ENCODE results near the gene ZBTB16. TPM values are rescaled to one million over a fixed set of nuclear protein-coding genes. Genes with fewer than 3 reads are reported as not detected.

ZBTB16 gene
- total and polyA plus RNA-seq, 2 of the 4 experiments (the other 2 are of a cell fraction) = not detected

GRCh38 chr11:114172871-114173444 lies 113.4 kb downstream of the ZBTB16 start:
- Histone ChIP-seq H2AK9ac (replicated peaks; ENCODE audit: low read depth, low read length, poor library complexity) (no peak overlapping the region), H3K9me3 (ENCODE audit: control insufficient read depth, insufficient read depth, low read length) (no peaks in the 10 kb centered on the region), H2BK120ac (ENCODE audit: low read depth, low read length) (no peak overlapping the region), H2BK15ac (ENCODE audit: low read depth, low read length) (no peak overlapping the region), H4K5ac (ENCODE audit: low read depth, low read length) (no peak overlapping the region), H2AK5ac (ENCODE audit: low read depth, low read length) (no peak overlapping the region), H3K4me2 (ENCODE audit: low read depth, low read length) (no peak overlapping the region), H3K4me1 (ENCODE audit: control insufficient read depth, insufficient read depth, low read length) (no peaks in the 10 kb centered on the region), H3K79me1 (ENCODE audit: low read depth in 1 of 2, low read length in 2 of 2) (no peaks in the 10 kb centered on the region), H3K4me3 (ENCODE audit: insufficient read depth, low read depth, low read length) (no peak overlapping the region), H2BK20ac (ENCODE audit: low read depth, low read length) (no peak overlapping the region), H3K9ac (ENCODE audit: low read depth, low read length) (no peak overlapping the region), H3K18ac (ENCODE audit: low read depth, low read length) (no peak overlapping the region), H3K23ac (ENCODE audit: low read depth, low read length) (no peak overlapping the region), H3K9me1 (ENCODE audit: insufficient read depth, low read length) (no peaks in the 10 kb centered on the region; the same call in 1 of the 2 replicates), H4K91ac (ENCODE audit: insufficient read depth, low read depth, low read length) (no peak overlapping the region), H3K27ac (ENCODE audit: insufficient read depth, low read length) (no peak overlapping the region), H3K56ac (ENCODE audit: extremely low read depth, insufficient read depth, low read length) (no peak overlapping the region), H3K27me3 (ENCODE audit: control insufficient read depth, insufficient read depth, low read length) (peaks cover 71% of the 10 kb centered on the region), H2BK5ac (ENCODE audit: low read depth, low read length, poor library complexity, severe bottlenecking) (no peak overlapping the region), H3K36me3 (ENCODE audit: control insufficient read depth, insufficient read depth, low read length) (no peaks in the 10 kb centered on the region), H3K14ac (replicated peaks; ENCODE audit: low read depth, low read length) (no peak overlapping the region), H2AFZ (replicated peaks; ENCODE audit: low read length, poor library complexity) (no peak overlapping the region), H3K4ac (ENCODE audit: low read depth, low read length) (no peak overlapping the region), H4K20me1 (ENCODE audit: insufficient read depth, low read length) (0 out of 2 replicates have a peak, but pooled peaks cover 2% of the 10 kb centered on the region), H4K8ac (ENCODE audit: low read depth in 2 of 2, low read length in 2 of 2) (no peak overlapping the region)
- dilution Hi-C loops (cut with HindIII; ENCODE audit: low sequenced_read_pairs, unreplicated experiment) = no loop called here
- DNase-seq (no peak), ATAC-seq (ENCODE audit: low read depth) (no peak)
- WGBS, 2 experiments (ENCODE audit: extremely low coverage in 2 of 2, insufficient read length in 1 of 2) = 43% methylated on average over 4 of the region's 8 CpGs; no CpG with 5 or more reads in 1 of the 2 experiments
- in situ Hi-C loops (cut with MboI; ENCODE audit: low sequenced_read_pairs) = no loop called here
- intact Hi-C loops (cut with micrococcal nuclease) = no loop called here
- no peak for TF ChIP-seq MAZ (IDR thresholded peaks at IDR 0.05; ENCODE audit: borderline replicate concordance, low read depth, low read length)
- TF ChIP-seq RAD21 (IDR thresholded peaks at IDR 0.05; ENCODE audit: low read length) = no peak
- TF ChIP-seq USF2 (IDR thresholded peaks at IDR 0.05; ENCODE audit: low read depth, low read length) = no peak
- TF ChIP-seq CEBPB (IDR thresholded peaks at IDR 0.05; ENCODE audit: low read depth, low read length) = no peak
- TF ChIP-seq POLR2A (IDR thresholded peaks at IDR 0.05; ENCODE audit: low read depth, low read length) = no peak
- TF ChIP-seq RFX5 (IDR thresholded peaks at IDR 0.05; ENCODE audit: low read depth, low read length) = no peak
- TF ChIP-seq MAFK (IDR thresholded peaks at IDR 0.05; ENCODE audit: low read depth, low read length) = no peak
- TF ChIP-seq CHD1 (IDR thresholded peaks at IDR 0.05; ENCODE audit: low read depth, low read length) = no peak
- no peak for TF ChIP-seq BHLHE40 (IDR thresholded peaks at IDR 0.05; ENCODE audit: low read depth, low read length)
- TF ChIP-seq FOS (IDR thresholded peaks at IDR 0.05; ENCODE audit: low read depth, low read length) = no peak
- no peak for TF ChIP-seq NFE2L2 (IDR thresholded peaks at IDR 0.05; ENCODE audit: low read depth, low read length)
- TF ChIP-seq RCOR1 (IDR thresholded peaks at IDR 0.05; ENCODE audit: insufficient replicate concordance, low read length) = no peak
- TF ChIP-seq ELK1 (IDR thresholded peaks at IDR 0.05; ENCODE audit: borderline replicate concordance, low read depth, low read length) = no peak
- POLR2A ChIA-PET (ENCODE audit: unreplicated experiment) = no interaction called here
- CTCF ChIA-PET = no interaction called here
- no TSS peak for BruUV-seq (replicated peaks)

All from IMR-90 (cell line).